ENCODE results near the gene SLIT3. TPM values are rescaled to one million over a fixed set of nuclear protein-coding genes. Genes with fewer than 3 reads are reported as not detected.

SLIT3 gene
- total RNA-seq, 1 donor from 2014 or later, result 52.8 TPM

- DNase-seq (ENCODE audit: extremely low spot score in 2 of 2), result no peak
- no peaks in the 10 kb centered on the region for H3K36me3 ChIP-seq
- intact Hi-C loops (cut with DNase I), result no loop called here
- H3K9me3 ChIP-seq, result no peaks in the 10 kb centered on the region
- H3K27ac ChIP-seq, result no peak overlapping the region
- no peak overlapping the region for H3K4me3 ChIP-seq
- no peak for TF ChIP-seq POLR2A (IDR thresholded peaks at IDR 0.05)
- TF ChIP-seq POLR2AphosphoS5 (IDR thresholded peaks at IDR 0.05; ENCODE audit: insufficient read depth in 1 of 2, low read depth in 1 of 2), result no peak
- no peak for TF ChIP-seq CTCF (IDR thresholded peaks at IDR 0.05)
- H3K4me1 ChIP-seq, result peaks cover 4% of the 10 kb centered on the region
- no peaks in the 10 kb centered on the region for H3K27me3 ChIP-seq
Measured at GRCh38 chr5:168852329-168852728, 448.6 kb downstream of the SLIT3 start.

GRCh38 chr5:168851902-168852321 is 449.0 kb downstream of the SLIT3 start:
- Histone ChIP-seq H3K9me3 (no peaks in the 10 kb centered on the region), H3K36me3 (no peaks in the 10 kb centered on the region), H3K4me3 (no peak overlapping the region), H3K27ac (no peak overlapping the region), H3K27me3 (no peaks in the 10 kb centered on the region), H3K4me1 (peaks cover 4% of the 10 kb centered on the region)
- DNase-seq (ENCODE audit: extremely low spot score in 2 of 2), result no peak
- intact Hi-C loops (cut with DNase I), result no loop called here
- TF ChIP-seq CTCF (IDR thresholded peaks at IDR 0.05) (no peak), POLR2A (IDR thresholded peaks at IDR 0.05) (no peak), POLR2AphosphoS5 (IDR thresholded peaks at IDR 0.05; ENCODE audit: insufficient read depth in 1 of 2, low read depth in 1 of 2) (no peak)

DNA sequence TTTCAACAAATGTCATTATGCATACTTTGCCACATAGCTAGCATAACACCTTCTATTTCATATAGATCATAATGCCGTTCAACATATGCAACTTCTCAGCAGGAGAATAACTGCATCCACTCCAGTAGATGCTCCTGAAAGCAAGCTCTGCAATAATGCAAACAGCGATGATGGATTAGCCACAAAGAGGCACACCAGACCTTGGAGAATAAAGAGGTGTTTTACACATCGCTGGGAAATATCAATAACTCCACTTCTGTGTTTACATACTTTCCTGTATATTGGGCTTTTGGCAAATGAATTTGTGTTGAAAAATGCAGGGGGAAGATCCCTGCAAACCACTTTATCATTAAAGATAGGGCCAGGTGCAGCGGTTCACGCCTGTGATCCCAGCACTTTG is 450.3 kb downstream of the SLIT3 start:
- no peaks in the 10 kb centered on the region for H3K9me3 ChIP-seq
- TF ChIP-seq POLR2AphosphoS5 (IDR thresholded peaks at IDR 0.05; ENCODE audit: insufficient read depth in 1 of 2, low read depth in 1 of 2) (no peak), POLR2A (IDR thresholded peaks at IDR 0.05) (no peak), CTCF (IDR thresholded peaks at IDR 0.05) (no peak)
- H3K36me3 ChIP-seq, result no peaks in the 10 kb centered on the region

GRCh38 chr5:168848569-168848968 is 452.4 kb downstream of the SLIT3 start:
- DNase-seq (ENCODE audit: extremely low spot score in 2 of 2), result no peak
- intact Hi-C loops (cut with DNase I), result no loop called here
- TF ChIP-seq CTCF (IDR thresholded peaks at IDR 0.05) (no peak), POLR2AphosphoS5 (IDR thresholded peaks at IDR 0.05; ENCODE audit: insufficient read depth in 1 of 2, low read depth in 1 of 2) (no peak), POLR2A (IDR thresholded peaks at IDR 0.05) (no peak)
- Histone ChIP-seq H3K9me3 (no peaks in the 10 kb centered on the region), H3K27ac (no peak overlapping the region), H3K36me3 (no peaks in the 10 kb centered on the region), H3K4me3 (no peak overlapping the region), H3K27me3 (no peaks in the 10 kb centered on the region), H3K4me1 (peaks cover 4% of the 10 kb centered on the region)

More for the DNA sequence above, 450.3 kb downstream of the SLIT3 start:
- no peak overlapping the region for H3K27ac ChIP-seq
- no peaks in the 10 kb centered on the region for H3K27me3 ChIP-seq
- no peak overlapping the region for H3K4me3 ChIP-seq
- H3K4me1 ChIP-seq, result peaks cover 4% of the 10 kb centered on the region
- no peak for DNase-seq (ENCODE audit: extremely low spot score in 2 of 2)
- intact Hi-C loops (cut with DNase I), result no loop called here

DNA sequence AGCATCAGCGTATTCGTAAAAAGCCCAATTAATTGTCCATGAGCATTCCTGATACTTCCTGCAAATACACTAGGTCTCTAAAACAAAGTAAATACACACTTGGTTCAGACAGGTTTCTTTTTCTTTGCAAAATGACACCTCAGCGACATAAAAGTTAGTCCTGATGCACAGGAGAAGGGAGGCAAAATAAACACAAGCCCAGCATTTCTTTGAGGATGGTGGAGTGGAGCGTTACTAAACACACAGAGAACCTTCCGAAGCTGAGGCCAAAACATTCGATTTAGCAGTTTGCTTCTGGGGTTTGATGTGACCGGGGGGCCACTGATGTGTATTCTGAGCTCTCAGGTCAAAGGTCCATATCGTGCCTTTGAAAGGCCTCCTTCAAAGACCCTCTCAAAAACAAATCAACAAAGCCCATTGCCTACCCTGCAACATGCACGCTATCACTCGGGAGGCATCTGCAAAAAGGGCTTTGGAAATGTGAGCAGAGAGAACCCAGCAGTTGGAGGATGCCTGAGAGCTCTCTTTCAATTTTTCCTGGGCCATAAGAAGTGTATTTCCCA is 453.3 kb downstream of the SLIT3 start:
- TF ChIP-seq POLR2A (IDR thresholded peaks at IDR 0.05) (no peak), POLR2AphosphoS5 (IDR thresholded peaks at IDR 0.05; ENCODE audit: insufficient read depth in 1 of 2, low read depth in 1 of 2) (no peak), CTCF (IDR thresholded peaks at IDR 0.05) (no peak)
- Histone ChIP-seq H3K4me1 (peaks cover 4% of the 10 kb centered on the region), H3K27ac (no peak overlapping the region), H3K9me3 (no peaks in the 10 kb centered on the region), H3K27me3 (no peaks in the 10 kb centered on the region), H3K4me3 (no peak overlapping the region), H3K36me3 (no peaks in the 10 kb centered on the region)
- no peak for DNase-seq (ENCODE audit: extremely low spot score in 2 of 2)
- intact Hi-C loops (cut with DNase I), result no loop called here
